Neural cell (in vitro differentiated cells): ENCODE measurements around the gene TNK2. TPM values are rescaled to one million over a fixed set of nuclear protein-coding genes. Genes with fewer than 3 reads are reported as not detected.

Experiments
- H2AFZ ChIP-seq: fragments of 200-600, 300-800 bp; sonication (generic), shearing (Covaris generic); 2 replicates; pipeline ENCODE4 v1.6.0; 2014; ENCODE audit warnings: low read depth, mild to moderate bottlenecking, antibody characterized with exemption, low read length, moderate library complexity
- H3F3A ChIP-seq: fragments of 200-600 bp; shearing (Covaris generic); 2 replicates; pipeline ENCODE4 v1.6.1; 2016; ENCODE audit warnings: mild to moderate bottlenecking, moderate library complexity, mixed read lengths, antibody characterized with exemption, low read length; ENCODE audit not compliant: insufficient read depth, poor library complexity, severe bottlenecking
- H3K27ac ChIP-seq: fragments of 200-600, 300-800 bp; sonication (generic), shearing (Covaris generic); 2 replicates; pipeline ENCODE4 v1.5.1; 2014; ENCODE audit warnings: mild to moderate bottlenecking, low read length, moderate library complexity
- H3K27me3 ChIP-seq: fragments of 300-800, 200-600 bp; sonication (generic), shearing (Covaris generic); 2 replicates; pipeline ENCODE4 v1.6.0; 2014; ENCODE audit warnings: mild to moderate bottlenecking, low read depth, low read length, moderate library complexity; ENCODE audit not compliant: insufficient read depth
- H3K36me3 ChIP-seq: fragments of 300-800, 200-600 bp; sonication (generic), shearing (Covaris generic); 2 replicates; pipeline ENCODE4 v1.5.1; 2014; ENCODE audit warnings: mild to moderate bottlenecking, antibody characterized with exemption, low read length, moderate library complexity; ENCODE audit not compliant: insufficient read depth
- H3K4me2 ChIP-seq: fragments of 300-800, 200-600 bp; sonication (generic), shearing (Covaris generic); 2 replicates; pipeline ENCODE4 v1.6.0; 2014; ENCODE audit warnings: mild to moderate bottlenecking, low read length
- H3K4me3 ChIP-seq: fragments of 300-800, 200-600 bp; sonication (generic), shearing (Covaris generic); 2 replicates; pipeline ENCODE4 v1.5.1; 2014; ENCODE audit warnings: mild to moderate bottlenecking, low read length, moderate library complexity
- H3K79me2 ChIP-seq: fragments of 200-600 bp; shearing (Covaris generic); replicated peaks from 2 replicates; pipeline ENCODE4 v1.6.0; 2014; ENCODE audit warnings: mild to moderate bottlenecking, low read length, moderate library complexity; ENCODE audit not compliant: insufficient read depth
- H3K9ac ChIP-seq: fragments of 300-800, 200-600 bp; sonication (generic), shearing (Covaris generic); 2 replicates; pipeline ENCODE4 v1.6.1; 2016; ENCODE audit warnings: mild to moderate bottlenecking, low read length, mixed read lengths
- H3K9me2 ChIP-seq: fragments of 200-600 bp; shearing (Covaris generic); 2 replicates; pipeline ENCODE4 v1.6.1; 2016; ENCODE audit warnings: mild to moderate bottlenecking, low read length, mixed read lengths; ENCODE audit not compliant: insufficient read depth
- H3K9me3 ChIP-seq: fragments of 200-600, 300-800 bp; sonication (generic), shearing (Covaris generic); 2 replicates; pipeline ENCODE4 v1.6.1; 2016; ENCODE audit warnings: mild to moderate bottlenecking, mixed run types, low read length, moderate library complexity, mixed read lengths
- H4K20me1 ChIP-seq: fragments of 200-600 bp; shearing (Covaris generic); 2 replicates; pipeline ENCODE4 v1.6.1; 2016; ENCODE audit warnings: mild to moderate bottlenecking, mixed run types; ENCODE audit not compliant: insufficient read depth
- EP300 ChIP-seq: fragments of 450-650 bp; conservative IDR thresholded peaks from 2 replicates; pipeline ENCODE4 v1.6.1; 2014; ENCODE audit warnings: antibody characterized with exemption, mild to moderate bottlenecking, moderate library complexity; ENCODE audit not compliant: poor library complexity, severe bottlenecking
- EZH2 ChIP-seq: fragments of 200-600, 300-800 bp; shearing (Covaris generic), sonication (generic); IDR thresholded peaks from 2 replicates; pipeline ENCODE4 v1.6.1; 2014; ENCODE audit warnings: antibody characterized with exemption, low read length, borderline replicate concordance, mild to moderate bottlenecking; ENCODE audit not compliant: insufficient read depth, poor library complexity, severe bottlenecking
- MXI1 ChIP-seq: fragments of 450-650 bp; conservative IDR thresholded peaks from 2 replicates; pipeline ENCODE4 v1.6.1; 2014; ENCODE audit warnings: antibody characterized with exemption, mild to moderate bottlenecking; ENCODE audit not compliant: poor library complexity, severe bottlenecking
- POLR2AphosphoS5 ChIP-seq: IDR thresholded peaks from 2 replicates; pipeline ENCODE4 v1.6.1; 2012
- RAD21 ChIP-seq: fragments of 450-650 bp; conservative IDR thresholded peaks from 2 replicates; pipeline ENCODE4 v1.6.1; 2014; ENCODE audit warnings: antibody characterized with exemption, mild to moderate bottlenecking, moderate library complexity
- SMC3 ChIP-seq: fragments of 450-650 bp; conservative IDR thresholded peaks from 2 replicates; pipeline ENCODE4 v1.6.1; 2014; ENCODE audit warnings: antibody characterized with exemption, mild to moderate bottlenecking, moderate library complexity; ENCODE audit not compliant: poor library complexity
- TAF1 ChIP-seq: IDR thresholded peaks from 2 replicates; pipeline ENCODE4 v1.6.1; 2012; ENCODE audit warnings: low read depth
- polyA plus RNA-seq: library from polyadenylated mRNA; depleted of rRNA; stranded (reverse); fragments of >200 nt; gene quantifications from 2 replicates; pipeline ENCODE4 v1.2.3, GENCODE V29; 2014
- TF ChIP-seq, protein P1 (sequence below): IDR thresholded peaks from 2 replicates; pipeline ENCODE4 v1.6.1; 2012; ENCODE audit warnings: borderline replicate concordance
- TF ChIP-seq, protein P2 (sequence below): fragments of 450-650 bp; IDR thresholded peaks from 2 replicates; pipeline ENCODE4 v1.5.1; 2014; ENCODE audit warnings: antibody characterized with exemption, mild to moderate bottlenecking, moderate library complexity; ENCODE audit not compliant: poor library complexity, severe bottlenecking

The TNK2 gene
- polyA plus RNA-seq, 1 donor from 2014 or later = 16.3 TPM

DNA sequence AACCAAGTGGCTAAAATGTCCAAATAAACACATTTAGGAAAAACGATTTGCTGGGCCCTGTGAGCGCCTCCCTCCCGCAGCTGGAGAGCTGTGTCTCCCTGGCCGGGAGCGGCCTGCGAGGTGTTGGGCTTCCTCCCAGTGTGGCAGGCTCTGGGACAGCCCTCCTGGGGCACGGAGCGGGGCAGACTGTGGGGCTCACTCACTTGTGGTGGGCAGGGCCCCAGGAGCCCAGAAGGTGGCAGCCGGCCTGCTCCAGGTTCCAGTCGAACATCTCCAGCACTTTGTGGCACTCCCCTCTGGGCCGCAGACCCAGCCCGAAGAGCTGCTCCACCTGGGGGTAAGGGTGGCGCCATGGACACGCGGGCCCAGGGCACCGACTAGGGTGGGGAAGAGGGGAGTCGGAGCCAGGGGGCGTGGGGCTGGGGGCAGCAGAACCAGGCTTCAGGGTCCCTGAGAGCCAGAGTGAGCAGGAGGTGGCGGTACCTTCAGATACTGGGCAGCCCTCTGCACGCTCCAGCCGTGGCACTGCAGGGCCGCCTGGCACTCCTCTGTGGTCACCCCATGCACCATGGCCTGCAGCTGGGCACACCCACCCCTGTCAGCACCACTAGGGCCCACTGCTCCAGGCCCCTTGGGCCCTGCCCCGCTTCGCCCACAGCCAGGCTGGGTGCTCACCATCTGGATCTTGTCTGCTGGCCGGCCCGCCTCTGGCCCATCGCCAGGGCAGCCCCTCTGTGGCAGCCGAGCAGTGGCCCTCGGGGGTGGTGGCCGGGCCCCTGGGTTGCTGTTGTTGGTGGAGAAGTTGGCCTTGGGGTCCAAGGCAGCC lies 41.5 kb downstream of the TNK2 start:
- TF ChIP-seq RAD21 (no peak), EZH2 (no peak), MXI1 (no peak), EP300 (no peak), SMC3 (no peak)
- Histone ChIP-seq H4K20me1 (no peaks in the 10 kb centered on the region), H3K79me2 (no peaks in the 10 kb centered on the region), H3K9me2 (no peaks in the 10 kb centered on the region), H3K36me3 (peaks cover 10% of the 10 kb centered on the region), H3K27ac (no peak overlapping the region), H3K4me2 (no peak overlapping the region), H3K27me3 (no peaks in the 10 kb centered on the region), H3K9me3 (peaks cover 5% of the 10 kb centered on the region), H3K9ac (no peak overlapping the region), H2AFZ (no peak overlapping the region), H3F3A (no peaks in the 10 kb centered on the region), H3K4me3 (no peak overlapping the region)

DNA sequence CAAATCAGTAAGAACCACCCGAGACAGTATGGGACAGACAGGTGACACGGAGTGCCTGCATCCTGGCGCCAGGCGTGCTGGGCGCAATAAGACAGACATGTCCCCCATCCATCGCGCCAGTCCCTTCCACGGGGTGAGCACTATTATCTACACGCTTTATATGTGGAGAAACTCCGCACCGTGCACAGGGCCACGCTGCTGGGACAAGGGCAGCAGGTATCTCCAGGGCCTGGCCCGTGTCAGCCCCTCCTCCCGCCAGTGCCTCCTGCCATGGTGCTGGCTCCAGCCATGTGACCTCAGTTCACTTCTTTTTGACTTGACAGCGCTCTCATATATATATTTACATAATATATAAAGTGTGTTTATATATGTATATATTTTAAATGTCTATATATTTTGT lies 42.6 kb downstream of the TNK2 start:
- Histone ChIP-seq H3K27ac (no peak overlapping the region), H3K4me3 (no peak overlapping the region), H3K9me3 (peaks cover 5% of the 10 kb centered on the region), H2AFZ (no peak overlapping the region), H3K27me3 (no peaks in the 10 kb centered on the region), H4K20me1 (no peaks in the 10 kb centered on the region), H3K4me2 (no peak overlapping the region), H3K36me3 (peaks cover 10% of the 10 kb centered on the region), H3K79me2 (no peaks in the 10 kb centered on the region), H3F3A (no peaks in the 10 kb centered on the region), H3K9me2 (no peaks in the 10 kb centered on the region), H3K9ac (no peak overlapping the region)
- no peak for TF ChIP-seq TAF1
- TF ChIP-seq, protein P1, sequence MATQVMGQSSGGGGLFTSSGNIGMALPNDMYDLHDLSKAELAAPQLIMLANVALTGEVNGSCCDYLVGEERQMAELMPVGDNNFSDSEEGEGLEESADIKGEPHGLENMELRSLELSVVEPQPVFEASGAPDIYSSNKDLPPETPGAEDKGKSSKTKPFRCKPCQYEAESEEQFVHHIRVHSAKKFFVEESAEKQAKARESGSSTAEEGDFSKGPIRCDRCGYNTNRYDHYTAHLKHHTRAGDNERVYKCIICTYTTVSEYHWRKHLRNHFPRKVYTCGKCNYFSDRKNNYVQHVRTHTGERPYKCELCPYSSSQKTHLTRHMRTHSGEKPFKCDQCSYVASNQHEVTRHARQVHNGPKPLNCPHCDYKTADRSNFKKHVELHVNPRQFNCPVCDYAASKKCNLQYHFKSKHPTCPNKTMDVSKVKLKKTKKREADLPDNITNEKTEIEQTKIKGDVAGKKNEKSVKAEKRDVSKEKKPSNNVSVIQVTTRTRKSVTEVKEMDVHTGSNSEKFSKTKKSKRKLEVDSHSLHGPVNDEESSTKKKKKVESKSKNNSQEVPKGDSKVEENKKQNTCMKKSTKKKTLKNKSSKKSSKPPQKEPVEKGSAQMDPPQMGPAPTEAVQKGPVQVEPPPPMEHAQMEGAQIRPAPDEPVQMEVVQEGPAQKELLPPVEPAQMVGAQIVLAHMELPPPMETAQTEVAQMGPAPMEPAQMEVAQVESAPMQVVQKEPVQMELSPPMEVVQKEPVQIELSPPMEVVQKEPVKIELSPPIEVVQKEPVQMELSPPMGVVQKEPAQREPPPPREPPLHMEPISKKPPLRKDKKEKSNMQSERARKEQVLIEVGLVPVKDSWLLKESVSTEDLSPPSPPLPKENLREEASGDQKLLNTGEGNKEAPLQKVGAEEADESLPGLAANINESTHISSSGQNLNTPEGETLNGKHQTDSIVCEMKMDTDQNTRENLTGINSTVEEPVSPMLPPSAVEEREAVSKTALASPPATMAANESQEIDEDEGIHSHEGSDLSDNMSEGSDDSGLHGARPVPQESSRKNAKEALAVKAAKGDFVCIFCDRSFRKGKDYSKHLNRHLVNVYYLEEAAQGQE = no peak
- TF ChIP-seq, protein P2, sequence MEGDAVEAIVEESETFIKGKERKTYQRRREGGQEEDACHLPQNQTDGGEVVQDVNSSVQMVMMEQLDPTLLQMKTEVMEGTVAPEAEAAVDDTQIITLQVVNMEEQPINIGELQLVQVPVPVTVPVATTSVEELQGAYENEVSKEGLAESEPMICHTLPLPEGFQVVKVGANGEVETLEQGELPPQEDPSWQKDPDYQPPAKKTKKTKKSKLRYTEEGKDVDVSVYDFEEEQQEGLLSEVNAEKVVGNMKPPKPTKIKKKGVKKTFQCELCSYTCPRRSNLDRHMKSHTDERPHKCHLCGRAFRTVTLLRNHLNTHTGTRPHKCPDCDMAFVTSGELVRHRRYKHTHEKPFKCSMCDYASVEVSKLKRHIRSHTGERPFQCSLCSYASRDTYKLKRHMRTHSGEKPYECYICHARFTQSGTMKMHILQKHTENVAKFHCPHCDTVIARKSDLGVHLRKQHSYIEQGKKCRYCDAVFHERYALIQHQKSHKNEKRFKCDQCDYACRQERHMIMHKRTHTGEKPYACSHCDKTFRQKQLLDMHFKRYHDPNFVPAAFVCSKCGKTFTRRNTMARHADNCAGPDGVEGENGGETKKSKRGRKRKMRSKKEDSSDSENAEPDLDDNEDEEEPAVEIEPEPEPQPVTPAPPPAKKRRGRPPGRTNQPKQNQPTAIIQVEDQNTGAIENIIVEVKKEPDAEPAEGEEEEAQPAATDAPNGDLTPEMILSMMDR = no peak
- no peak for TF ChIP-seq EP300
- no peak for TF ChIP-seq EZH2
- no peak for TF ChIP-seq POLR2AphosphoS5
